ENCODE data around the gene RGS9BP. TPM values are rescaled to one million over a fixed set of nuclear protein-coding genes. Genes with fewer than 3 reads are reported as not detected.
A peak's percentile ranks its signal among the peaks of the same experiment; 100 is the strongest.

The RGS9BP gene
- total and polyA plus RNA-seq, 2 of the 13 experiments (the other 11 are each of a cell fraction or from before 2014, with no cell fraction given), result 0.01 TPM; not detected in 1

- TF ChIP-seq ZNF687 (CRISPR knock-in tag; IDR thresholded peaks at IDR 0.05) (peak; percentile 86), ZNF501 (CRISPR knock-in tag; IDR thresholded peaks at IDR 0.05) (no peak; the same call in 1 of the 2 replicates), KDM2A (CRISPR knock-in tag; IDR thresholded peaks at IDR 0.05; ENCODE audit: borderline replicate concordance, low read depth) (peak; percentile 54; the same call in 1 of the 2 replicates), ZNF547 (CRISPR knock-in tag; IDR thresholded peaks at IDR 0.05) (no peak; the same call in 1 of the 2 replicates), MIXL1 (CRISPR knock-in tag; IDR thresholded peaks at IDR 0.05) (no peak), ZSCAN25 (CRISPR knock-in tag; IDR thresholded peaks at IDR 0.05) (no peak; the same call in 1 of the 2 replicates), ZHX1 (CRISPR knock-in tag; IDR thresholded peaks at IDR 0.05; ENCODE audit: low read depth) (no peak), CAMTA2 (CRISPR knock-in tag; IDR thresholded peaks at IDR 0.05; ENCODE audit: borderline replicate concordance) (no peak), SIX1 (CRISPR knock-in tag; IDR thresholded peaks at IDR 0.05; ENCODE audit: borderline replicate concordance) (no peak), SRSF1 (optimal IDR thresholded peaks at IDR 0.05; ENCODE audit: low read depth, low read length) (no peak), RNF219 (CRISPR knock-in tag; IDR thresholded peaks at IDR 0.05) (no peak), MBNL3 (CRISPR knock-in tag; conservative IDR thresholded peaks at IDR 0.05) (no peak), TBP (CRISPR knock-in tag; IDR thresholded peaks at IDR 0.05) (0 out of 2 replicates have a peak, but pooled peaks have one; percentile 18), ZNF292 (CRISPR knock-in tag; IDR thresholded peaks at IDR 0.05; ENCODE audit: borderline replicate concordance, low read depth) (no peak), KLF16 (CRISPR knock-in tag; IDR thresholded peaks at IDR 0.05) (no peak; a peak in 1 of 4 replicates), NFIC (IDR thresholded peaks at IDR 0.05; ENCODE audit: low read length) (no peak), ZNF749 (CRISPR knock-in tag; IDR thresholded peaks at IDR 0.05; ENCODE audit: borderline replicate concordance) (no peak), SRF (IDR thresholded peaks at IDR 0.05; ENCODE audit: low read depth, low read length) (no peak)
These were observed 523 bp upstream of the RGS9BP start, which contains the start of gene ANKRD27 (continued) for GRCh38 chr19:32674931-32675719.

Data from HepG2 (cell line).